Uterus (tissue), 2 donors: Measurements from ENCODE around the gene PTPRN2.

ENCODE experiments used
- POLR2A ChIP-seq, 2 donors: fragments of 450-650 bp; IDR thresholded peaks; one replicate each; pipeline ENCODE4 v1.6.1; 2016; ENCODE audit warnings: antibody characterized with exemption in 2 of 2, mild to moderate bottlenecking in 1 of 2, moderate library complexity in 1 of 2
- TF ChIP-seq, protein P1 (sequence below), 4 experiments: fragments of 200-600 bp in 2 of 4; fragments of 450-650 bp in 2 of 4; sonication (generic) in 2 of 4; IDR thresholded peaks; one replicate each; pipeline ENCODE4 v1.5.1; 2016 to 2019; ENCODE audit warnings: antibody characterized with exemption in 4 of 4, mild to moderate bottlenecking in 2 of 4, moderate library complexity in 1 of 4

DNA sequence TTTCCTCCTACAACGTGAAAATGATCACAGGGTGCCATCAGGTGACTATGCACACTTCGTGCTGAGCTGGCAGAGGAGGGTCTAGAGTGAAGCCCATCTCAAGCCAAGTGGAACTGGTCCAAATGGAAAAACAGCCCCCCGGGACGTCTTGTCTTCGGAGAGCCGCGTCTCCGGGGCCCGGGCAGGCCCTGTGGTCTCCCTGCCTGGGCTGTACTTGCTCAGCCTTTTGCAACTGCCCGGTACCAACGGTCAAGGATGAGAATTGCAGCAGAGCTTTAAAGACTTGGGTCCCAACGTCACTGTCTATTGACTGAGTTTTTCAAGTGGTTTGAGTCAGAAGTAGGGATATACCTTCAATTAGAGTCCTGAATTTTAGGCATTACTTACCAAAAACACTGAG lies 315.5 kb downstream of the PTPRN2 start:
- TF ChIP-seq, protein P1, sequence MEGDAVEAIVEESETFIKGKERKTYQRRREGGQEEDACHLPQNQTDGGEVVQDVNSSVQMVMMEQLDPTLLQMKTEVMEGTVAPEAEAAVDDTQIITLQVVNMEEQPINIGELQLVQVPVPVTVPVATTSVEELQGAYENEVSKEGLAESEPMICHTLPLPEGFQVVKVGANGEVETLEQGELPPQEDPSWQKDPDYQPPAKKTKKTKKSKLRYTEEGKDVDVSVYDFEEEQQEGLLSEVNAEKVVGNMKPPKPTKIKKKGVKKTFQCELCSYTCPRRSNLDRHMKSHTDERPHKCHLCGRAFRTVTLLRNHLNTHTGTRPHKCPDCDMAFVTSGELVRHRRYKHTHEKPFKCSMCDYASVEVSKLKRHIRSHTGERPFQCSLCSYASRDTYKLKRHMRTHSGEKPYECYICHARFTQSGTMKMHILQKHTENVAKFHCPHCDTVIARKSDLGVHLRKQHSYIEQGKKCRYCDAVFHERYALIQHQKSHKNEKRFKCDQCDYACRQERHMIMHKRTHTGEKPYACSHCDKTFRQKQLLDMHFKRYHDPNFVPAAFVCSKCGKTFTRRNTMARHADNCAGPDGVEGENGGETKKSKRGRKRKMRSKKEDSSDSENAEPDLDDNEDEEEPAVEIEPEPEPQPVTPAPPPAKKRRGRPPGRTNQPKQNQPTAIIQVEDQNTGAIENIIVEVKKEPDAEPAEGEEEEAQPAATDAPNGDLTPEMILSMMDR (IDR thresholded peaks at IDR 0.05): no peak
- TF ChIP-seq POLR2A (IDR thresholded peaks at IDR 0.05): no peak
